A549 treated with Mapracorat at 1 μM for 4 hours (cell line): ENCODE measurements around the gene FAM193B. TPM values are rescaled to one million over a fixed set of nuclear protein-coding genes. Genes with fewer than 3 reads are reported as not detected.

Source experiments
- total RNA-seq: library from RNA; stranded (reverse); fragments of 200-300 nt; extraction: Qiagen RNA extraction; gene quantifications from 5 replicates; pipeline ENCODE4 v1.2.3, GENCODE V29; 2022

FAM193B gene
- total RNA-seq, result 25.2 to 32.8 TPM (median 29.0 TPM) in 5 replicates

GRCh38 chr5:177554474-177555111, at the start of gene FAM193B:
Gene FAM193B, minus strand, starts transcription at chr5:177554563. Its CDS starts 105 bp downstream, at chr5:177554458.

GRCh38 chr5:177599731-177600507, 45.6 kb upstream of the FAM193B start, which contains the start of gene B4GALT7:
Gene B4GALT7, plus strand, starts transcription at chr5:177600132. Its CDS starts 79 bp downstream, at chr5:177600211.

GRCh38 chr5:177592010-177592834, 37.9 kb upstream of the FAM193B start, which contains the start of gene TMED9:
Gene TMED9, plus strand, starts transcription at chr5:177592203. Its CDS starts 12 bp downstream, at chr5:177592215.

GRCh38 chr5:177516601-177517568, 37.5 kb downstream of the FAM193B start, which contains the start of gene DDX41:
Gene DDX41, minus strand, starts transcription at chr5:177516961. Its CDS starts 16 bp downstream, at chr5:177516945.

GRCh38 chr5:177509381-177509951, 44.9 kb downstream of the FAM193B start, which contains the start of gene DOK3:
Gene DOK3, minus strand, starts transcription at chr5:177509826. Its CDS starts 286 bp downstream, at chr5:177509540.

GRCh38 chr5:177497292-177498012, 56.9 kb downstream of the FAM193B start, which contains the start of gene PDLIM7:
Gene PDLIM7, minus strand, starts transcription at chr5:177497604. Its CDS starts 1,092 bp downstream, at chr5:177496512.

GRCh38 chr5:177473443-177474001, 80.8 kb downstream of the FAM193B start, which contains the start of gene DBN1:
Gene DBN1, minus strand, starts transcription at chr5:177473634. Its CDS starts 113 bp downstream, at chr5:177473521.

Other genes starting within 250 kb of the FAM193B start
- 14.2 to 23.9 TPM (median 16.8 TPM) in 5 replicates for gene MXD3, start 242.7 kb downstream of the FAM193B start, total RNA-seq
- 179 to 207 TPM (median 194 TPM) in 5 replicates for gene LMAN2, start 202.9 kb downstream of the FAM193B start, total RNA-seq
- 3.6 to 6.4 TPM (median 4.8 TPM) in 5 replicates for gene RGS14, start 196.6 kb downstream of the FAM193B start, total RNA-seq
- not detected in 5 replicates for gene SLC34A1, start 170.1 kb downstream of the FAM193B start, total RNA-seq
- not detected in 5 replicates for gene PFN3, start 153.9 kb downstream of the FAM193B start, total RNA-seq
- 14.4 to 25.7 TPM (median 24.1 TPM) in 5 replicates for gene F12, start 145.0 kb downstream of the FAM193B start, total RNA-seq
- 20.0 to 30.1 TPM (median 25.9 TPM) in 5 replicates for gene GRK6, start 127.9 kb downstream of the FAM193B start, total RNA-seq
- 14.7 to 37.7 TPM (median 32.5 TPM) in 5 replicates for gene PRR7, start 107.7 kb downstream of the FAM193B start, total RNA-seq
- 55.1 to 73.3 TPM (median 68.6 TPM) in 5 replicates for gene DBN1, start 80.9 kb downstream of the FAM193B start, total RNA-seq
- 76.0 to 92.7 TPM (median 83.9 TPM) in 5 replicates for gene PDLIM7, start 57.0 kb downstream of the FAM193B start, total RNA-seq
- 2.8 to 6.3 TPM (median 4.0 TPM) in 5 replicates for gene DOK3, start 44.7 kb downstream of the FAM193B start, total RNA-seq
- gene DDX41, start 37.6 kb downstream of the FAM193B start, total RNA-seq, result 105 to 149 TPM (median 139 TPM) in 5 replicates
- gene TMED9, start 37.6 kb upstream of the FAM193B start, total RNA-seq, result 270 to 298 TPM (median 275 TPM) in 5 replicates
- gene B4GALT7, start 45.6 kb upstream of the FAM193B start, total RNA-seq, result 20.2 to 29.4 TPM (median 27.6 TPM) in 5 replicates
- gene FAM153A, start 228.3 kb upstream of the FAM193B start, total RNA-seq, result not detected in 5 replicates